SH-SY5Y (cell line): Measurements from ENCODE around the gene ENTPD8.

Experiments used
- GATA2 ChIP-seq: IDR thresholded peaks from 2 replicates; pipeline ENCODE4 v1.6.1; 2011; ENCODE audit warnings: mild to moderate bottlenecking, low read depth, low read length
- GATA3 ChIP-seq: IDR thresholded peaks from 2 replicates; pipeline ENCODE4 v1.6.1; 2011; ENCODE audit warnings: low read depth, mild to moderate bottlenecking, low read length, moderate library complexity

The ENTPD8 gene

DNA sequence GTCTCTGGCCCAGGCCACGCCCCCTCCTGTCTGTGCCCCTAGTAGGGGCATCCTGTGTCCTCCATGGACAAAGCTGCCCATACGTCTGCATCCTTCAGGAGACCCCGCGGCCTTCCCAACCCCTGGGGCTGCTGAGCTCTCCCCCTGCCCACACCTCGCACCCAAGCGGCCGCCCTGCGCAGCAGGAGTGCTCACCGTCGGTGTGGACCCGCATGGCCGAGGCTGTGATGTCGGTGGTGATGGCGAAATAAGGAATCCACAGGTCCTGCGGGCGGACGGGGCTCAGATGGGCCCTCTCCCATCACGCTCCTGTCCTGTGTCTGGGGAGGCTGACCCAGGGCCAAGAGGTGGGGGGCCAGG, 22.8 kb upstream of the ENTPD8 start:
- TF ChIP-seq GATA3 (no peak), GATA2 (no peak)

DNA sequence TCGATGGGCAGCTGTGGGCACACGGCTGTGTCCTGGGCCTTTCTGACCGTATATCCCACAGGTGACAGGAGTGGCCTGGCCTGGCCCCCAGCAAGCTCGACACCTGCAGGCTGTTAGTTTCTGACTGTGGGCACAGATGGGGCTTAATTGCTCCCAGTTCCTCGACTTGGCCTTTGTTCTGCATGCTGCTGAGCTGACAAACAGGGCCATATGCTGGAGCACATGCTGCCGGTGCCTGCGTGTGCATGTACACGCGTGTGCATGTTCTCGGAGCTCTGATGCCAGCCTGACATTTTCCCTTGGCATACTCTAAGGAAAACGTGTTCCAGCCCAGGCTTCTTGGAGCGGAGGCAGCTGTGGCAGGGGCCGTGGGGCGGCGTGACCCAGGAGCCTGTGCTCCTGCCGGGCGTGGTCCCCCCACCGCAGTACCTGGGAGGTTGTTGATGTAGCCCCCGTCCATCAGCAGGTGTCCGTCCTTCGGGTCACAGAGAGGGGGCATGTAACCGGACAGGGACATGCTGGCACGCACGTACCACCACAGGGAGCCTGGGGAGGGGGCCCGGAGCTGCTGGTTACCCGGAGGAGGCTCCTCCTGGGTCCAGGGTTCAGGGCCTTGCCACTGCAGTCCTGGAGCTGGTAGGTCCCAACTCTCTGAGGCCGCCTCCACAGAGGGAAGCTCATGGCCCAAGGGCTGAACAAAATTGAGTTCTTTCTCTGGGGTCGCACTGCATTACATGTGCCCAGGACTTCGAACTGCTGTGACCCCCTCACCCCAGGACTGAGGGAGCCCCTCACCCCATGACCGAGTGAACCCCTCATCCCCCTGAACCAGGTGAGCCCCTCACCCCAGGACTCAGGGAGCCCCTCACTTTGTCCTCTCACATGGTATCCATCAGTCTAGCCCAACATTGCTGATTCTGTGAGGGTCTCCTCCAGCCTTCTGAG, 22.1 kb upstream of the ENTPD8 start:
- no peak for TF ChIP-seq GATA2
- no peak for TF ChIP-seq GATA3

DNA sequence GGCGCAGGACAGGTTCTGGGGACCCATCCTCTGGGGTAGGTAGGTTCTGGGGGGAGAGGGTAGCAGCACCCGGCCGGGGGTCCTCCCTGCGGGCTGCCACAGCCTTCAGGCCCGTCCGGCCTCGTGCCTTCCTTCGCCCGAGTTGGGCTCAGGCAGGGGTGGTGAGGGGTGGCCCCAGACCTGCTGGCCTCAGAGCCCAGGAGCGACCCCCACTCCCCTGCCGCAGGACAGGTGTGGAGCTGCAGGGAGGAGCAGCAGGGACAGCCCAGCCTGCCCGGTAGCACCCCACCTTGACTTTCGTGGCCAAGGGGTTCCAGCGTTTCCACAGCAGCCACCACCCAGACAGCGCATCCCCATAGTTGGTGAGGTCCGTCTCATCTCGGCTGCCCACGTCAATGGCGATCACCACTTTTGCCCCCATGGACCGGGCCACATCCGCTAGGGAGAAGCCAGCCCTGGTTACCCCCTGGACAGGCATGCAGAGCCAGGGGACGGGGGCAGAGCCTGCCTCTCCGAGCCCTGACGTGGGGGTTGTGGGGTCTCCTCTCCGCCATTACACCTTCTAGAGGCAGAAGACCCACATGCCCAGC, 21.3 kb upstream of the ENTPD8 start:
- no peak for TF ChIP-seq GATA2
- TF ChIP-seq GATA3: no peak

DNA sequence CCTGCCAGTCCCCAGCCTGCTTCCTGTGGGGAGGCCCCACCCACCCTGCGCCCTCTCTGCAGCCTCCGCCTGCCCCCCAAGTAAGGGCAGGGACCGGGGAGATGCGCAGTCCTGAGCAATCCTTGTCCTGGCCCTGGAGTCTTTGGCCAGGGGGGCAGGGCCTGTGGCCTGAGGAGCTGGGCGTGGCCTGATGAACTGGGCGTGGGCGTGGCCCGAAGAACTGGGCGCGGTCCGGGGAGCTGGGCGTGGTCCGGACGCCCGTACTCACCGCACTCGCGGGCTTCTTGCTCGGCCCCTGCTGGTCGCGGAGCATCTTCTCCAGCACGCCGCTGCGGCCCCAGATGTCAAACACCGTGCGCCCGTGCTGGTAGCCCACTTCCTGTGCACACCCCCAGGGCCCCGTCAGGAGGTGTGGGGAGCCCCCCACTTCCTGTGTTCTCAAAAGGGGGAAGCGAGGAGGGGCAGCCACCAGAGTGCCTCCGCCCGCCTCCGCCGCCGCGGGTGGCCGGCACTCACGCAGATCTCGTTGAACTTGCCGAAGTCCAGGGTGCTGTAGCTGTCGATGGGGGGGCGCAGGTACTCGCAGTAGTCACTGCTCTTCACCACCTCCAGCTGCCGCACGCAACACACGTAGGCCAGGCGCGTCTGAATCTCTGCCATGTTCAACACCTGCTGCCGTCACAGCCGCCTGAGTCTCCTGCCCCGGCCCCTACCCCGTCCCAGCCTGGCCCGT, 20.7 kb upstream of the ENTPD8 start:
- TF ChIP-seq GATA2 (no peak), GATA3 (no peak)

DNA sequence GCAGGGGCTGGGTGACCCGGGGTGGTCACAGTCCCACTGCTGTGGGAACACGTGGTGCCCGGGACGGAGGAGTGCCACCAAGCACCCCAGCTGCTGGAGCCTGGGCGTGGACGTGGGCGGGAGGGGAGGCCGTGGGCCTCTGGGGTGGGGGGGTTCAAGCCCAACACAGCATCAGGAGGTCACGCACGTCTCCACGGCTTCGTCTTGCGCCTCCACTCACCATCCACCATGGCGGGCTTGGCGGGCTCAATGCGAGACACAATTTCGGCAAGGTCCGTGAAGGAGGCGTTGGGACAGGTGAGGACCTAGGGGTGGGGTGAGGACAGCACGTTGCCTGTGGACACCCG, 20.1 kb upstream of the ENTPD8 start:
- TF ChIP-seq GATA2: no peak

DNA sequence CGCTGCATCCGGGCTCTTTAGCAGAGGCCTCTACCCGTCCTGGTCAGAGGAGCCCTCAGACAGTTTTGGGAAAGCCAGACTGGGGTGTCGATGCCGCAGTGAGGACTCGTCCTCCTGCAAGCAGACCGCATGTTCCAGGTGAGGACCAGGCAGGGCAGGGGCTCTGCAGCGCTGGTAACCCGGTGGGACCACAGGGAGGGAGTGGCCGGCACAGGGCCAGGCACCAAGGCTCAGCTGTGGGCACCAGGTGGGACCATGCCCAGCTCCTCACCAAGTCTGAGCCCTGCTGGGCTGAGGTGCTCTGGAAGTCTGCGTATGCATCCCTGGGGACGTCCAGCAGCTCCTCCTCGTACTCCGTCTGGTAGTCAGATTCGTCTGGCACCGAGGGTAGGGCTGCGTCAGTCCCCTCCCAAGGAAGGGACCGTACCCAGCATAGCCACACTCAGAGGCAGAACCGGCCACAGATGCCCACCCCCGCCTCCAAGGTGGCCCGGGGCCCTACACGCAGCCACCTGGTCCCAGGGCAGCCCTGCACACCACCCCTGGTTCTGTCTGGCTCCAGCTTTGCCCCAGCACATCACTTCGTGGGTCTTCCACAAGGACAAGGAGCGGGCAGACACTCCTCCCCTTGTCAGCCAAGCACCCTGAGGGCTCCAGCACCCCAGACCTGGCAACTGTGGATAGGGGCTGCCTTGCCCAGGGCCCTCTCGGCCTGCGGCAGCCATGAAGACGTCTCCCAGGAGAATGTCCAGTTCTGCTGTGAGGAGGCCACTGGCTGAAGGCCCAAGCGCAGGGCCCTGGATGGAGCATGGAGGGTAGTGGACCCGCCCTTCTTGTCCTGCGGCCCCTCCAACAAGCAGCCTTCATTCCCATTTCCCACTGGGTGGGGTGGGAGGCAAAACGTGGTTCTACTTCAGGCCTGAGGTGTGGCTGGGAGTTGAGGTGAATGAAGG, 19.5 kb upstream of the ENTPD8 start:
- no peak for TF ChIP-seq GATA2
- TF ChIP-seq GATA3: no peak

DNA sequence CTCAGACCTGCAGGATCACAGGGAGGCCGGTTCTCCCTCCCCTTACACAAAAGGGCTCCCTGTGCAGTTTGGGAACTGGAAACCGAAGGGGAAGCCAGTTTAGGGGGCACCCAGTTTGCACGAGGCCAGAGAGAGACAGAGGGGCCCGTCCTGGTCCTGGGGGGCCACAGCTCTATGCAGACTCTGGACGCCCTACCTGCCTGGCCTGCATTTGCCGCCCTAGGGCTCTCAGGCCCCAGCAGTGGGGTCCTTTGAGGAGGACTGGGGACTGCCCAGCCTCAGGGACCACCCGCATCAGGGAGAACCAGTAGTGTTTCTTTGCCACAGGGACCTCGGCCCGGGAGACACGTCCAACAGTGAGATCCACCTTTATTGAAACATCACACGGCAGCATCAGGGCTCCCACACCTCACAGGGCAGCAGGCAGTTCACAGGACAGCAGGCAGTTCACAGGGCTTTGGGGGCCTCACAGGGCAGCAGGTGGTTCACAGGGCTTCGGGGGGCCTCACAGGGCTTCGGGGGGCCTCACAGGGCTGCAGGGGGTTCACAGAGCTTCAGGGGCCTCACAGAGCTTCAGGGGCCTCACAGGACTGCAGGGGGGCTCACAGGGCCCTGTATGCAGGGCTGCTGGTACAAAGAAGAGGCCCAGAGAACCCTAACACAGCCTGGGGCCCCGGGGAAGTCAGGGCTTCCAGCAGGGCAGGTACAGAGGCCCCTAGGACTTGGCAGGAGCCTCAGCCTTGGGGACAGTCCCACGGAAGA, 18.6 kb upstream of the ENTPD8 start:
- no peak for TF ChIP-seq GATA2
- TF ChIP-seq GATA3: no peak

DNA sequence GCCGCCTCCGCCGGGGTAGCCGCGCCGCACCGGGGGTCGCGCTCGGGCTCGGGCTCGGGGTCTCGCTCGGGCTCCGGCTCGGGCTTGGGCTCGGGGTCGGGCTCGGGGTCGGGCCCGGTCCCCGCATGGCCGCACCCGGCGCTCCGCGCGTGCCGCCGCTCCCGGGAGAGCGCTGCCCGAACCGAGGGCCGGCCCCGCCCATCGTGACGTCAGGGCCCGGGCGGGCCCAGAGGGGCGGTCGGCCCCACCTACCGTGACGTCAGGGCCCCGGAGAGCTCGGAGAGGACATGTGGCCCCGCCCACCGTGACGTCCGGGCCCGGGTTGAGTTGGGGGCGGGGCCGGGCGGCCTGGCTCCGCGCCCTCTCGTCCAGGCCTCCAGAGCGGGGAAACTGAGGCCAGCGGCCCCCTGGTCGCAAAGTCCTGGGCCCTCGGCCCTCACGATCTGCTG, 18.0 kb upstream of the ENTPD8 start, which contains the start of gene NSMF:
Gene NSMF, minus strand, starts transcription at position 183 of the 449 bp plus-strand sequence. CDS start 232 bp downstream, outside the sequence.
- TF ChIP-seq GATA3 (no peak), GATA2 (no peak)

DNA sequence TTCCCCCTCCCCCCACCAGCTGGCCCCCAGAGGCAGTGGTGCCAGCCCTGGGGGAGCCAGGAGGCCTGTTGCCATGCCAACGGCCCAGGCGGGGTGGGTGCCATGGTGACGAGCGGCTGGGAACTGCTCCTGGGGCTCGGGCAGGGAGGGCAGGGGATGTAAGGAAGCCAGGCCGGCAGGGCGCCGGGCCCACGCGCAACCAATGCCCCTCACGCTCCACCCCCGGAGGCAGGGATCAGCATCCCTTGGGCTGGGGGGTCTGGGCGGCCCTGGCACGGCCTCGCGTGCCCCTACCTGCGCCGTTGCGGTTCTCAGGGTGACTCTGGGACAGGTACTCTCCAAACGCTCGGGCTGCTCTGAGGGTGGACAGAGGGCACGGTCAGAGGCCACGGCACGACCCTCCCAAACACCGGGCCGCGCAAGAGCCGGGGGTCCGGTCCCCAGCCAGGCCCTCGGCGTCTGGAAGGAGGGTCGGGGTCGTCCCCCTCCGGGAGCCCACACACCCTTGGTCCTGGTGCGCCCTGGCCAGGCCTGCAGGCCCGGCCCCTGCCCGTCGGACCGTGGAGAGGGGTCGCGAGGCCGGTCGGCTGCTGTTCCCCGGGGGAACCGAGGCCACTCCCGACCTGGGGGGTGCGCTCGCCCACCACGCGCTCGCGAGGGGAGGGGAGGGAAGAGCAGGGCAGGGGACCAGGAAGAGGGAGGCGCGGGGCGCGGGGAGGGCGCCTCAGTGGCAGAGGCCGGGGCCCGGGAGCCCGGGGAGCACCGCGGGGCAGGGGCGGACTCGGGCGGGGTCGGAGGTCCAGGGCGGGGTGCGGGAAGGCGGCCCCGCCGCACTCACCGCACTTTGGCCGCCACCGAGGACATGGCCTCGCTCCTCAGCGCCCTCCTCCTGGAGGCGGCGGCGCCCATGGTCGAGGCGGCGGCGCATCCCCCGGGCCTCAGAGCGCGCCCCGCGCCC, 17.3 kb upstream of the ENTPD8 start:
- TF ChIP-seq GATA3 (no peak), GATA2 (no peak)

DNA sequence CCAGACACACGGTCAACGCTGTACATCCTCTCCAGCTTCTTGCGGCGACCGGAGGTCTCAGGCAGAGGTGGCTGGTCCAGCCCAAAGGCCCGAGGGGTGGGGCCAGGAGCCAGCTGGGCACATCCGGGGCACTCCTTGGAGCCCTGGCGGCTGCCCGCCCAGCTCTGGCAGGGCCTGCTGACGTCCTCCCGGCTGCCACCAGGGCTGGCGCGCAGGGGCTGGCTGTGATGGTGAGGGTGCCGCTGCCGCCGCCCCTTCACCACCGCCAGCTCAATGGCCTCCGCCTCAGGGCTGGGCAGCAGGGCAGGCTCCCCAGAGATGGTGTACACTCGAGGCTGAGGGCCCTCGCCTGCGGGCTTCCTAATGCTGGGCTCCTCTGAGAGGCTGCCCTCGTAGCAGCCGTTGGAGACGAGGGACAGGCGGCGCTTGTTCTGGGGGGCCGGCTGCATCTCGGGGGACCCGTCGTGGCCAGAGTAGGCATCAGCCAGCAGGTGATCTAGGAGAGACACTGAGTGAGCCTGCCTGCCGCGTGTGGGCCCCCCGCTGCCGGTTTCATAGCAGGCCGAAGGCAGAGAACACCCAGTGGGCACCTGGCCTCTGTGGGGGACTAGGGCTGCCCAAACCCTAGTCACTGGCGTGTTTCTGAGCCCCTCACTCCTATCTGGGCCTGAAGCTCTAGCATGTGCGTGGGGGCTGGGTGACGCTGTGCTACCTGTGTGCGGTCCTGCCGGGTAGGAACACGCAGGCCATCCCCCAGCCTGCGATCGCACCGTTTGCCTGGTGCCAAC, 16.4 kb upstream of the ENTPD8 start:
- no peak for TF ChIP-seq GATA3
- no peak for TF ChIP-seq GATA2

DNA sequence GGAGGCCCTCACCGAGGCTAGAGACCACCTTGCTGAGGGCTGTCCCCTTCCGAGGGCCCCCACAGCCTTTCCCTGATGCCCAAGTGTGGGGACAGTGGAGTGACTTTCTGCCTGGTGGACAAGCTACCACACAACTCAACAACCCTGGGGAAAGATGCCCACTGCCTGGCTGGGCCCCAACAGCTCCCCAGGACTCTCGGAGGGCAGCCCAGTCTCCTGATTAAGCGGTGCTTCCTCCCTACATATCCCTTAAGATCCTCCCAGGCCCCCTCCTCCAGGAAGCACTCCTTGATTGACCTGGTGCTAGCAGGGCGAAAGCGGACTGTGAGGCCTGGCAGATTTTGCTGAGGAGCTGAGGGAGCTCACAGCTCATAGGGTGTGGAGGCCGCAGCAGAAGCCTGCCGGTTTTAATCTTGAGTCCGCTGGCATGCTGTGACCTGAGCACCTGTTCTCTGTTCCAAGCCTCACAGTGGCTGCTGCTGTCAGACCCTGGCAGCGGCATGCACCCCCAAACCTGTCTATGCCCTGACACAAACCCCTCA, 15.8 kb upstream of the ENTPD8 start:
- TF ChIP-seq GATA3 (no peak), GATA2 (no peak)
